CD4-positive, CD25-positive, alpha-beta regulatory T cell (primary cell): ENCODE results near the gene LASP1NB.

ENCODE experiments used
- ATAC-seq, 2 donors: fragments of 150-1000 bp; cut with Tn5 transposase; one replicate each; pipeline ENCODE4 v1.10.0; 2021; ENCODE audit warnings: low read depth in 2 of 2, moderate number of reproducible peaks in 2 of 2, moderate library complexity in 1 of 2
- DNase-seq, 3 donors: peaks; one replicate each; pipeline versions ENCODE4 v3.0.0 to v3.0.0-alpha.2; 2012 to 2022; ENCODE audit warnings: mixed read lengths in 1 of 3
- H3K27ac ChIP-seq: one replicate; pipeline ENCODE4 v1.7.0; 2013; ENCODE audit warnings: mild to moderate bottlenecking, low read length; ENCODE audit not compliant: insufficient read depth, poor library complexity, severe bottlenecking
- H3K27me3 ChIP-seq: one replicate; pipeline ENCODE4 v1.7.0; 2013; ENCODE audit warnings: low read length; ENCODE audit not compliant: control insufficient read depth, insufficient read depth
- H3K36me3 ChIP-seq: one replicate; pipeline ENCODE4 v1.7.0; 2013; ENCODE audit warnings: mild to moderate bottlenecking, low read length, moderate library complexity; ENCODE audit not compliant: control insufficient read depth, insufficient read depth
- H3K4me1 ChIP-seq: 2 replicates; pipeline ENCODE4 v1.7.0; 2013; ENCODE audit warnings: mild to moderate bottlenecking, low read length; ENCODE audit not compliant: insufficient read depth, control insufficient read depth, poor library complexity, severe bottlenecking
- H3K4me3 ChIP-seq: one replicate; pipeline ENCODE4 v1.7.0; 2013; ENCODE audit warnings: low read depth, mild to moderate bottlenecking, low read length, moderate library complexity
- H3K9me3 ChIP-seq, 2 experiments: 1 replicate in 1 of 2; 2 replicates in 1 of 2; pipeline ENCODE4 v1.7.0; 2013; ENCODE audit warnings: low read length in 2 of 2, mild to moderate bottlenecking in 1 of 2, moderate library complexity in 1 of 2; ENCODE audit not compliant: control insufficient read depth in 2 of 2
- H3K27ac Mint-ChIP-seq, 3 donors: one replicate each; pipeline ENCODE4 v1.8.0; 2020 to 2022; ENCODE audit warnings: mild to moderate bottlenecking in 3 of 3, mixed read lengths in 3 of 3, moderate library complexity in 2 of 3
- H3K27me3 Mint-ChIP-seq: one replicate; pipeline ENCODE4 v1.8.0; 2022; ENCODE audit warnings: mild to moderate bottlenecking, mixed read lengths
- H3K36me3 Mint-ChIP-seq: one replicate; pipeline ENCODE4 v1.8.0; 2020; ENCODE audit warnings: mixed read lengths
- H3K4me1 Mint-ChIP-seq, 4 donors: one replicate each; pipeline ENCODE4 v1.8.0; 2020 to 2022; ENCODE audit warnings: mixed read lengths in 4 of 4, mild to moderate bottlenecking in 1 of 4
- H3K4me3 Mint-ChIP-seq, 4 donors: one replicate each; pipeline ENCODE4 v1.8.0; 2020 to 2022; ENCODE audit warnings: mild to moderate bottlenecking in 4 of 4, mixed read lengths in 4 of 4, moderate library complexity in 3 of 4
- H3K9me3 Mint-ChIP-seq, 7 donors: one replicate each; pipeline ENCODE4 v1.8.0; 2020 to 2022; ENCODE audit warnings: mixed read lengths in 7 of 7, mild to moderate bottlenecking in 3 of 7, moderate library complexity in 2 of 7

Gene LASP1NB

GRCh38 chr17:38912221-38912813, 13.1 kb upstream of the LASP1NB start:
- Histone ChIP-seq H3K27ac (no peak overlapping the region), H3K9me3 (no peaks in the 10 kb centered on the region), H3K4me3 (no peak overlapping the region), H3K27me3 (no peaks in the 10 kb centered on the region), H3K36me3 (peaks cover 59% of the 10 kb centered on the region), H3K4me1 (peaks cover 10% of the 10 kb centered on the region)
- H3K36me3 Mint-ChIP-seq = peaks cover 15% of the 10 kb centered on the region
- no peak for ATAC-seq
- H3K27me3 Mint-ChIP-seq = no peaks in the 10 kb centered on the region
- H3K9me3 Mint-ChIP-seq = no peaks in the 10 kb centered on the region
- peaks cover 3 to 25% (median 5%) of the 10 kb centered on the region in 4 donors for H3K4me1 Mint-ChIP-seq
- DNase-seq = no peak
- H3K4me3 Mint-ChIP-seq = no peak overlapping the region
- H3K27ac Mint-ChIP-seq = peak overlapping the region in 2 of 3 donors; percentile 20 to 69

- ATAC-seq (no peak), DNase-seq (no peak)
- Histone ChIP-seq H3K27ac (no peak overlapping the region), H3K4me1 (no peaks in the 10 kb centered on the region), H3K9me3 (no peaks in the 10 kb centered on the region), H3K4me3 (no peak overlapping the region), H3K36me3 (peaks cover 74% of the 10 kb centered on the region), H3K27me3 (no peaks in the 10 kb centered on the region)
- Mint-ChIP-seq H3K4me1 (peaks cover 0 to 7% (median 3%) of the 10 kb centered on the region in 4 donors), H3K4me3 (no peak overlapping the region), H3K36me3 (peaks cover 26% of the 10 kb centered on the region), H3K27me3 (no peaks in the 10 kb centered on the region), H3K9me3 (no peaks in the 10 kb centered on the region), H3K27ac (peak overlapping the region in 1 of 3 donors; percentile 88)
These were observed 10.4 kb upstream of the LASP1NB start for GRCh38 chr17:38914741-38915638.

DNA sequence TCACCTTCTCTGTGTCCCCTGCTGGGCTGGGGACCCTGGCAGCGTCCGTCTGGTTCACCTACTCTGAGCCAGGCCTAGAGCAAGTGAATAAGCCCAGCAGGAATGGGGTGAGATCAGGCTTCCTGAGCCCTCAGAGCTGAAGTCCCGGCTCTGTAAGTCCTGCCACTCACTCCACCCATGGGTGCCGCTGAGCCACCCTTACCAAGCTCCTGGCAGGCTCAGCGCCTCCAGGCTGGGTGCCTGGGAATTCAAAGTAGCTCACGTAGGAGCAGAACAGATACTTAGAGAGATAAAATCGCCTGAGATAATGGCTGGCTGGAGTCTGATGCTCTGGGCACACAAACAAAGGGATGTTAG, 9.8 kb upstream of the LASP1NB start:
- Histone ChIP-seq H3K4me3 (no peak overlapping the region), H3K4me1 (no peaks in the 10 kb centered on the region), H3K27me3 (no peaks in the 10 kb centered on the region), H3K27ac (no peak overlapping the region), H3K36me3 (peaks cover 76% of the 10 kb centered on the region), H3K9me3 (no peaks in the 10 kb centered on the region)
- Mint-ChIP-seq H3K36me3 (peaks cover 30% of the 10 kb centered on the region), H3K27ac (peak overlapping the region in 1 of 3 donors; percentile 35), H3K27me3 (no peaks in the 10 kb centered on the region), H3K4me1 (peaks cover 0 to 10% (median 3%) of the 10 kb centered on the region in 4 donors), H3K4me3 (no peak overlapping the region), H3K9me3 (no peaks in the 10 kb centered on the region)
- ATAC-seq (no peak), DNase-seq (no peak)

DNA sequence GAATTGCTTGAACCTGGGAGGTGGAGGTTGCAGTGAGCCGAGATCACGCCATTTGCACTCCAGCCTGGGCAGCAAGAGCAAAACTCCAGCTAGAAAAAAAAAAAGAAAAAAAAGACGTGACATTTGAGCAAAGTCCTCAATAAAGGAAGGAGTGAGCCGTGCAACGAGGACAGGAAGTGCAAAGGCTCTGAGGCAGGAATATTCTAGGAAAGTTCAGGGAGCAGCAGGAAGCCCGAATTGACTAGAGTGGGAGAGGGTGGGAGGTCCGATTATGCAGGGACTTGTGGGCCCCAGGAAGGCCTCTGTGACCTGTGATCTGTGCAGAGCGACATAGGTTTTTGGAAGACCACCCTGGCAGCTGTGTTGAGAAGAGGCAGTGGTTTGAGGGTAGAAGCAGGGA, 8.6 kb upstream of the LASP1NB start:
- DNase-seq = no peak
- Mint-ChIP-seq H3K27me3 (no peaks in the 10 kb centered on the region), H3K4me3 (no peak overlapping the region), H3K9me3 (no peaks in the 10 kb centered on the region), H3K27ac (peak overlapping the region in 2 of 3 donors; percentile 51 to 69), H3K4me1 (peaks cover 0 to 16% (median 3%) of the 10 kb centered on the region in 4 donors), H3K36me3 (peaks cover 30% of the 10 kb centered on the region)
- no peak for ATAC-seq
- Histone ChIP-seq H3K27me3 (no peaks in the 10 kb centered on the region), H3K4me1 (no peaks in the 10 kb centered on the region), H3K27ac (no peak overlapping the region), H3K36me3 (peaks cover 73% of the 10 kb centered on the region), H3K9me3 (no peaks in the 10 kb centered on the region), H3K4me3 (no peak overlapping the region)

DNA sequence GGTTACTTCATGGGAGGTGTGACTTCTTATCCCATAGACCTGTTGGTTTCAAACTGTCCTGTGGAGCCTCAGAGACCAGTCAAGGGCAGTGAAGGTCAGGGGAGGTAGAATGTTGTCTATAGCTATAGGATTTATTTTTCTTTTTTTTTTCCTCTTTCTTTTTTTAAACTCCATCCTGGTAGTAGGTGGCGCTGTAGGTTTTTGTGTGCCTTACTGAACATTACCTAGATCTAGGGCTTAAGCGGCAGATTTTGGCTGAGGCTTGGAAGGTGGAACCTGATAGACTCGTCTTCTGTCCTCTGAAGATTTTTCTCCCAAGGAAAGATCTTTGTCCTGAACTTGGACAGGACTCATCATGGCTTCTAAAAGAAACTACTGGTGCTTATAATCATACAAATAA, 8.2 kb upstream of the LASP1NB start:
- Mint-ChIP-seq H3K4me3 (no peak overlapping the region), H3K36me3 (peaks cover 30% of the 10 kb centered on the region)
- H3K36me3 ChIP-seq = peaks cover 73% of the 10 kb centered on the region

GRCh38 chr17:38918129-38918913, 7.1 kb upstream of the LASP1NB start:
- DNase-seq (no peak), ATAC-seq (no peak)
- Mint-ChIP-seq H3K4me3 (no peak overlapping the region), H3K27ac (no peak overlapping the region), H3K4me1 (peaks cover 0 to 20% (median 3%) of the 10 kb centered on the region in 4 donors), H3K27me3 (no peaks in the 10 kb centered on the region), H3K9me3 (no peaks in the 10 kb centered on the region), H3K36me3 (peaks cover 30% of the 10 kb centered on the region)
- peaks cover 67% of the 10 kb centered on the region for H3K36me3 ChIP-seq
- no peaks in the 10 kb centered on the region for H3K27me3 ChIP-seq
- H3K27ac ChIP-seq = no peak overlapping the region
- no peaks in the 10 kb centered on the region for H3K4me1 ChIP-seq
- H3K4me3 ChIP-seq = no peak overlapping the region
- no peaks in the 10 kb centered on the region for H3K9me3 ChIP-seq

More for the DNA sequence above, 8.2 kb upstream of the LASP1NB start:
- Histone ChIP-seq H3K27ac (no peak overlapping the region), H3K4me1 (no peaks in the 10 kb centered on the region), H3K9me3 (no peaks in the 10 kb centered on the region), H3K27me3 (no peaks in the 10 kb centered on the region), H3K4me3 (no peak overlapping the region)
- no peaks in the 10 kb centered on the region for H3K9me3 Mint-ChIP-seq
- peaks cover 0 to 20% (median 3%) of the 10 kb centered on the region in 4 donors for H3K4me1 Mint-ChIP-seq
- peak overlapping the region in 2 of 3 donors; percentile 51 to 69 for H3K27ac Mint-ChIP-seq
- DNase-seq (no peak), ATAC-seq (no peak)
- H3K27me3 Mint-ChIP-seq = no peaks in the 10 kb centered on the region

- Mint-ChIP-seq H3K36me3 (peaks cover 30% of the 10 kb centered on the region), H3K27me3 (no peaks in the 10 kb centered on the region), H3K4me3 (no peak overlapping the region), H3K27ac (no peak overlapping the region), H3K9me3 (no peaks in the 10 kb centered on the region), H3K4me1 (peaks cover 0 to 23% (median 3%) of the 10 kb centered on the region in 4 donors)
- Histone ChIP-seq H3K9me3 (no peaks in the 10 kb centered on the region), H3K36me3 (peaks cover 63% of the 10 kb centered on the region), H3K27me3 (no peaks in the 10 kb centered on the region), H3K27ac (no peak overlapping the region), H3K4me1 (no peaks in the 10 kb centered on the region), H3K4me3 (no peak overlapping the region)
- no peak for DNase-seq
- no peak for ATAC-seq
These were observed 6.5 kb upstream of the LASP1NB start for GRCh38 chr17:38918916-38919315.
